Measurements from ENCODE around the gene ABHD4.
A peak's percentile ranks its signal among the peaks of the same experiment; 100 is the strongest.
"Not testable (repeated sequence)": the region's sequence is repeated elsewhere in the genome, so short reads cannot be mapped to it uniquely, and the experiment has no call there.

The ABHD4 gene

DNA sequence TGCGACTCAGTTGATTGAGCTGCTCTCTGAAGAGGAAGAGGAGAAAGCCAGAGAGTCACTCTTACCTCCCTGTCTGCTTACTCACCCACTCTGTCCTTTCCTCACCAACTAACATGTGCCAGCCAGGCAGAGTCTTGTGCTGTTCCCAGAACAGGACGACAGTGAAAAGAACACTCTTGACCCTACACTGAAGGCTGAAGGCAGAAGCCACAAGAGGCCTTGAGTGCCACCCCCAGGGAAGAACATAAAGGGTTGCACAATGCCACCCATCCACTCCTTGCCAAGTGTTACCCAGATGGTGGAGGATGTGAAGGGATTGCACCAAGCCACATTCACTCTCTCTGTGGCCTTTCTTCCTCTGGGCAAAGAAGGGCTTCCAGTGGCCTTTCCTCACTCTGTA is 12.8 kb downstream of the ABHD4 start:
- TF ChIP-seq, protein P1, sequence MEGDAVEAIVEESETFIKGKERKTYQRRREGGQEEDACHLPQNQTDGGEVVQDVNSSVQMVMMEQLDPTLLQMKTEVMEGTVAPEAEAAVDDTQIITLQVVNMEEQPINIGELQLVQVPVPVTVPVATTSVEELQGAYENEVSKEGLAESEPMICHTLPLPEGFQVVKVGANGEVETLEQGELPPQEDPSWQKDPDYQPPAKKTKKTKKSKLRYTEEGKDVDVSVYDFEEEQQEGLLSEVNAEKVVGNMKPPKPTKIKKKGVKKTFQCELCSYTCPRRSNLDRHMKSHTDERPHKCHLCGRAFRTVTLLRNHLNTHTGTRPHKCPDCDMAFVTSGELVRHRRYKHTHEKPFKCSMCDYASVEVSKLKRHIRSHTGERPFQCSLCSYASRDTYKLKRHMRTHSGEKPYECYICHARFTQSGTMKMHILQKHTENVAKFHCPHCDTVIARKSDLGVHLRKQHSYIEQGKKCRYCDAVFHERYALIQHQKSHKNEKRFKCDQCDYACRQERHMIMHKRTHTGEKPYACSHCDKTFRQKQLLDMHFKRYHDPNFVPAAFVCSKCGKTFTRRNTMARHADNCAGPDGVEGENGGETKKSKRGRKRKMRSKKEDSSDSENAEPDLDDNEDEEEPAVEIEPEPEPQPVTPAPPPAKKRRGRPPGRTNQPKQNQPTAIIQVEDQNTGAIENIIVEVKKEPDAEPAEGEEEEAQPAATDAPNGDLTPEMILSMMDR (IDR thresholded peaks at IDR 0.05; ENCODE audit: insufficient read depth, low read depth, low read length, missing control alignments), result no peak
- no peak for DNase-seq (ENCODE audit: low read depth)

DNA sequence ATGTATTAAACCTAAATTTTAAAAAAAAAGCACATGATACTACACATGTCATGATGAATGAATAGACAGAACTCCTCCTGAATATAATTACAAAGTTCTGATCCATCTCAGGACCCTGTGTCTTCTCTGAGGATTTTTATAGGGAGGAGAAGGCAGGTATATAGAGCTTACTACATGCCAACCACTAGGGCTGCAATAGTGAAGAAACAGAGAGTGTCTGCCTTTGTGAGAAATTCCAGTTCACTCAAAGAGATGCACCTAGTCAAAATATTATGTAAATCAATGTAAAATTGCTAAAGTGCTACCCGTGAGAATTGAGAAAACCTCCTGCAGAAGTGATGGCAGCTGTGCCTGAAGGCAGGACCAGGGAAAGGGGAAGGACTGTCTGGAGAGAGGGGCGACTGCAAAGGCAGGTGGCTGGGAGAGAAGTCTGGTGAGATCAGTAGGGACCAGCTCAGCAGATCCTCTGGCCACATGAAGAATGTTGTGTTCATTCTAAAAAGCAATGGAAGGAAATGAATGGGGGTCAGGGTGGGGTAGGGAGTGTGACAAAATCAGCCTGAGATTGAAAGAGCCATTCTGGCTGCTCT is 15.1 kb downstream of the ABHD4 start:
- DNase-seq (ENCODE audit: low read depth), result no peak
- H3K4me3 ChIP-seq (ENCODE audit: low read length), result no peak overlapping the region
- TF ChIP-seq, protein P1 (IDR thresholded peaks at IDR 0.05; ENCODE audit: insufficient read depth, low read depth, low read length, missing control alignments), result peak; percentile 19

More for the DNA sequence above, 12.8 kb downstream of the ABHD4 start:
- H3K4me3 ChIP-seq (ENCODE audit: low read length), result no peak overlapping the region

DNA sequence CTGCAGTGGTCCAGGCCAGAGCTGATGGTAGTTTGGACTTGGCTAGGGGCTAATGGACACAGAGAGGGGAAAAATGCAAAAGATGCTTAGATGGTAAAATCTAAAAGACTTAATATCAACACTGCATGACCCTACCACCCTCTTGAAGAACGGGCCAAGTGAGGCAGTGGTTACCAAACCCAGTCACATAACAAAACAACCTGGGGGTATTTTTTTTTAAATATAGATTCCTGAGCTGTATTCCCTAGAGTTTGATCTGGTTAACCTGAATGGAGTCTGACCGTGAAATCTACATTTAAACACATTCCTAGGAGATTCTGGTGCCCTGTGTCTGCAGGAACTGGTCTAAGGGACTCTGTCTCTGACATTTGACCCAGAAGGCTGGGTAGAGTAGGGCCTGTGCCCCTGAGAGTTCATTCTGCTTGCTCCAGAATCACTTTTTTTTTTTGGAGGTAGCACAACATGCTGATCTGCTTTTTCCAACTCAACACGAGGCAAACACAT is 15.7 kb downstream of the ABHD4 start:
- DNase-seq (ENCODE audit: low read depth), result no peak
- no peak overlapping the region for H3K4me3 ChIP-seq (ENCODE audit: low read length)
- TF ChIP-seq, protein P1 (IDR thresholded peaks at IDR 0.05; ENCODE audit: insufficient read depth, low read depth, low read length, missing control alignments), result no peak

DNA sequence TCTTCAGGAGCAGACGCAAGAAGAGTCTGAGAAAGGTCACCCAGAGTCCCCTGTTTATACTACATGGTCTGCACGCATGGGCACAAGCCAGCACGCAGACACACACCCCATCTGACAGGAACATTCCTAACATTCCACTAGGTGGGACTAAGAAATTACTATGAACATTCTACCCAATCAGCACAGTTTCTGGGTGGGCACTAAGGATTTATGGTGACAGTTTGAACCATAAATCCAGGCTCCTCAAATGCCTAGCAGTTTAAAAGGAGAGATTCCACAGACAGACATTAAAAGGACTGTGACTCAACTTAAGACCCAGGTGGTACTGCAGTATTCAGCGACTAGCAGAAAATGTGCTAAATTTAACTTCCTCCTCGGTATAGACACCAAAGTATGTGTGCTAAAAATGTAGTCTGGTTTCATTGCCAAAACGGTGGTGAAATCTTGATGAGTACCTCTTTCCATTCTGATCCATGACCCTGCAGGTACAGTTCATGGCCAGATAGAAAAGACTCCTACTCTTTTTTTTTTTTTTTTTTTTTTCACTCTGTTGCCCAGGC is 16.2 kb downstream of the ABHD4 start:
- peak; percentile 82 for DNase-seq (ENCODE audit: low read depth)
- H3K4me3 ChIP-seq (ENCODE audit: low read length), result no peak overlapping the region
- TF ChIP-seq, protein P1 (IDR thresholded peaks at IDR 0.05; ENCODE audit: insufficient read depth, low read depth, low read length, missing control alignments), result no peak

DNA sequence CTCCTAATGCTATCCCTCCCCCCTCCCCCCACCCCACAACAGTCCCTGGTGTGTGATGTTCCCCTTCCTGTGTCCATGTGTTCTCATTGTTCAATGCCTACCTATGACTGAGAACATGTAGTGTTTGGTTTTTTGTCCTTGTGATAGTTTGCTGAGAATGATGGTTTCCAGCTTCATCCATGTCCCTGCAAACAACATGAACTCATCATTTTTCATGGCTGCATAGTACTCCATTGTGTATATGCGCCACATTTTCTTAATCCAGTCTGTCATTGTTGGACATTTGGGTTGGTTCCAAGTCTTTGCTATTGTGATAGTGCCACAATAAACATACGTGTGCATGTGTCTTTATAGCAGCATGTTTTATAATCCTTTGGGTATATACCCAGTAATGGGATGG is 17.7 kb downstream of the ABHD4 start:
- not testable (repeated sequence) for DNase-seq (ENCODE audit: low read depth); H3K4me3 ChIP-seq (ENCODE audit: low read length)

DNA sequence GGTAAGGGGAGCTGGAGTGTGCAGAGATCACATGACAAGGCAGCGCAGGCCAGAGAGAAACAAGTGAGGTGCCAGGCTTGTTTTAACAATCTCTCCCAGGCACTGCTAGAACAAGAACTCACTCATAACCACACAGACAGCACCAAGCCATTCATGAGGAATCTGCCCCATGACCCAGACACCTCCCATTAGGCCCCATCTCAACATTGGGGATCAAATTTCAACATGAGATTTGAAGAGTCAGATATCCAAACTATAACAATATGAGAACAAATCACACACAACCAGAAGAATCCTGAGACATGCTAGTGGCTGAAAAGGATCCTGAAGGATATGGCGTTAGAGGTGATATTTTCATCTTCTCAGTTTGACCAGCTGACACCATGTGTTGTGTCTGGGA is 24.2 kb downstream of the ABHD4 start:
- no peak for DNase-seq (ENCODE audit: low read depth)
- TF ChIP-seq, protein P1 (IDR thresholded peaks at IDR 0.05; ENCODE audit: insufficient read depth, low read depth, low read length, missing control alignments), result no peak
- H3K4me3 ChIP-seq (ENCODE audit: low read length), result no peak overlapping the region

DNA sequence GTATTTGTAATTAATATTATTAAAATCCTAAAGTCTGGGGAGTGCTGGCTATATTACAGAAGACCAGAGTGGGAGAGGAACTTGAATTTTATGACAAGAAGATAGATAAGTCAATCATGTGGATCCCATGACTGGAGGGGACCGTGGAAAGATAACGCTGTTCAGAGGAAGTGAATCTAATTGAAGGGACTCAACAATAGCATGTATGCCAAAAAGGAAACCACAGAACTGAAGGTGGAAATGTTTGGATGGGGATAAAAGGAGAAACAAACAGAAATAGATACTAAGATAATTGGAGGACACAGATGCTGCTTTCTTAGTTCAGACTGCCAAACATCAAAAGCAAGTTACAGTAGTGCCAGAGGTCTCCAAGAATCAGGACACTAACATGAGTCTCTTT is 24.9 kb downstream of the ABHD4 start:
- DNase-seq (ENCODE audit: low read depth), result no peak
- no peak overlapping the region for H3K4me3 ChIP-seq (ENCODE audit: low read length)
- TF ChIP-seq, protein P1 (IDR thresholded peaks at IDR 0.05; ENCODE audit: insufficient read depth, low read depth, low read length, missing control alignments), result no peak
